Activated CD8-positive, alpha-beta memory T cell treated with anti-CD3 and anti-CD28 coated beads, Interleukin-2, amount 50 U/mL, for 24 hours (primary cell): ENCODE results near the gene FRG1.
"Not testable (repeated sequence)": the region's sequence is repeated elsewhere in the genome, so short reads cannot be mapped to it uniquely, and the experiment has no call there.

Experiments used
- DNase-seq: peaks from one replicate; pipeline ENCODE4 v3.0.0-alpha.2; 2020; ENCODE audit errors: extremely low read depth

FRG1 gene

DNA sequence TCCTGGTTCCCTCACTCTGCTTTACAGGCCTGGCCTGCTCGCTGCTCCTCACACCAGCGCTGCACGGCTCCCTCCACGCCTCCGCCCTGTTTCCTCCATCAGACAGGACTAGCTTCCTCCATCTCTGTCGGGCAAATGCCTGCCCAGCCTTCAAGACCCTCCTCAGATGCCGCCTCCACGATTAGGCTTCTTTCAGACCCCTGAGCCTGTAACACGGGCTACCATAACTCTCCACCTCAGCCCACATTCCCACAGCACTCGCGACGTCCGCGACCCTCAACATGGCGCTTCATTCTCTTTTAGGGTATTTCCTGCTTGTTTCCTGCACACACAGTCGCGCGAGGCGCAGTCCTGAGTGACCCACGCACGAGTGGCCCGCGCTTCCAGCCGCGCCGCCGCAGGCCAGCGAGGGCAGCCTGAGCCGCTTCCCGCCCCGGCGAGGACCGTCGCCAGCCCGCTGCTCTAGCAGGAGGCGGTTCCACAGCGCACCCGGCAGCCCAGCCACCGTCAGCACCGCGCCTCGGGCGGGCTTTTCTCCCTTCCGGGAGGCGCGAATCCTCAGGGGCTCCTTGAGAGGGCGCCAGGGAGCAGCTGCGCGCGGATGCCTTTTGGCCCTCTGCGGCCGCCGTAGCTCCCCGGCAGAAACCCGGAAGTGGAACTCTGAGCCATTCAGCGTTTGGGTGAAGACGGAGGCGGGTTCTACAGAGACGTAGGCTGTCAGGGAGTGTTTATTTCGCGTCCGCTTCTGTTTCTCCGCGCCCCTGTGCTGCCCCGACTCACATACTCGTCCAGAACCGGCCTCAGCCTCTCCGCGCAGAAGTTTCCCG, at the start of gene FRG1:
Gene FRG1 (plus strand): TSS at position 695 of the 827 bp plus-strand sequence. CDS start 138 bp downstream, outside the sequence.
- peak; percentile 88 for DNase-seq

DNA sequence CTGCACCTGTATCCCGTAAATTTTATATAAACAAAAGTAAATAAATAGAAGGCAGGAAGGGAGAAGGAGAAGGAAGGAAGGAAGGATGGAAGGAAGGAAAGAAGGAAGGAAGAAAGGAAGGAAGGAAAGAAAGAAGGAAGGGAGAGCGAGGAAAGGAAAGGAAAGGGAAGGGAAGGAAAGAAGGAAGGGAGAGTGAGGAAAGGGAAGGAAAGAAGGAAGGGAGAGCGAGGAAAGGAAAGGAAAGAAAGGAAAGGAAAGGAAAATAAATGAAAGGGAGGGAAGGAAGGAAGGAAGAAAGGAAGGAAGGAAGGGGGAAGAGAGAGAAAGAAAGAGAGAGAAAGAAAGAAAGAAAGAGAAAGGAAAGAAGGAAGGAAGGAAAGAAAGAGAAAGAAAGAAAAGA, 43.0 kb upstream of the FRG1 start:
- no peak for DNase-seq

DNA sequence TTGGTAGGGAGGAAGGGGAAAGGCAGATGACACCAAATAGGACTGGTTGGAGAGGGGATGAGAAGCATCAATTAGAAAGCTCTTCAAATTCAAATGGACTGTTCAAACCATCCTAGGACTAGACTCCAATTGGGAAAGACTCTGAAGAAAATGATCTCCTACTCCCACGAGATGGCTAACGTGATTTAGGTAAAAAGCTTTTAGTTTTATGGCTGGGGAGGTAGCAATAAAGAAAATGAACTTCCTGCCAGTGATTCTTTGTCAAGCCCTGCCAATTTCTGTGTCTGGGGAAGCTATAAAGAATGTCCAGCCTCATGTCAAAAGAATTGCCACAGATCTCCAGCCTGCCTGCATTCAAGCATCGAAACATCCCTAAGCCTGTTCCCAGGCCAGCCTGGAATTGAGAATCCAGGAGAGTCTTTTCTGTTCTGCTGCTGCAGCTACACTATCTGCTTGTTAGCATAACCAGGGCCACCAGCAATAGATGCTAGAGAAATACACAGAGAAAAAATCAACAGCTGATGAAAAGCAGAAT, 41.1 kb upstream of the FRG1 start:
- DNase-seq, result not testable (repeated sequence)

- DNase-seq, result not testable (repeated sequence)
Observed at GRCh38 chr4:189904420-189905027, 36.1 kb upstream of the FRG1 start.

DNA sequence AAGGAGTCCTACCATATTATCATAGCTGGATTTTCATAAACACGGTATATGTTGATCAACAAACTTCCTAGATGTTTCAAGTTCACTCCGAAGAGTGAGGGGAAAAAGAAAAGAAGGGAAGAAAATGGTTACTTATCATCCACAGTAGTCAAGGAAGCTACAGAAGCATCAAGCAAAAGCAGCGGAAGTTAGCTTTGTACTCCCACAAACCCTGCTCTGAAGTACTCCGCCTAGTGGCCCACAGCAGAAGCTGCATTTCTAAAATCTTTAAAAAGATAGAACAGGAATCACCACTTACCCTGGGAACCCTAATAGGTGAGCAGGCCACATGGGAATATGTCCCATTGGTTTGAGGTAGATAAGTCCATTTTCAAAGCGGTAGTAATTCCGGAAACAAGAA, 28.5 kb upstream of the FRG1 start:
- no peak for DNase-seq

- DNase-seq, result no peak
Observed at GRCh38 chr4:189917161-189917891, 23.3 kb upstream of the FRG1 start.

DNA sequence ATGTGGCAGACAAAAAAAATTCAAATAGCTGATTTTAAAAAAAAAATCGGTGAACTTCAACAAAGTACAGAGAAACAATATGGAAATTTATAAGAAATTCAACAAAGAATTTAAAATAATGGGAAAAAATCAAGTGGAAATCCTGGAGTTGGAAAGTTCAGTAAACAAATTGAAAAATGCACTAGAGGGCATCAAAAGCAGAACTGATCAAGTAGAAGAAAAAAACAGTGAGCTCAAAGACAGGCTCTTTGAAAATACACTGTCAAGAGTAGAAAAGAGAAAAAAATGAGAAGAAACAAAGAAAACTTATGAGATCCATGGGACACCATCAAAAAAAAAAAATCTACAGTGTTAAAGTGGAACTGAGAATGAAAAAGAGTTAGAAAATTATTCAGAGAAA, 19.6 kb upstream of the FRG1 start:
- no peak for DNase-seq

- not testable (repeated sequence) for DNase-seq
Observed at GRCh38 chr4:189926742-189927141, 13.9 kb upstream of the FRG1 start.

GRCh38 chr4:189941005-189941450, 356 bp downstream of the FRG1 start:
- DNase-seq, result no peak

GRCh38 chr4:189942412-189942811, 1.7 kb downstream of the FRG1 start:
- DNase-seq, result not testable (repeated sequence)

DNA sequence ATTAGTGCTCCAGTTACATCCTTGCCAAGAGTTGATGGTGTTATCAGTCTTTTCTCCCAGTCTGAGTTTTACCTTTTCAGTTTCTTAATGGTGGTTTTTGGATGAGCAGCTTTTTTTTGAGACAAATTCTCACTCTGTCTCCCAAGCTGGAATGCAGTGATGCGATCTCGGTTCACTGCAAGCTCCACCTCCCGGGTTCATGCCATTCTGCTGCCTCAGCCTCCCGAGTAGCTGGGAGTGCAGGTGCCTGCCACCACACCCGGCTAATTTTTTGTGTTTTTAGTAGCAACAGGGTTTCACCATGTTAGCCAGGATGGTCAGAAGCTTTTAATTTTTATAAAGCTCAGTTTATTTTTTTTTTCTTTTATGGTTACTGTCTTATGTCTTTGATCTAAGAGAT, 3.4 kb downstream of the FRG1 start:
- DNase-seq, result not testable (repeated sequence)

- DNase-seq, result not testable (repeated sequence)
Observed at GRCh38 chr4:189946906-189947305, 6.2 kb downstream of the FRG1 start.

DNA sequence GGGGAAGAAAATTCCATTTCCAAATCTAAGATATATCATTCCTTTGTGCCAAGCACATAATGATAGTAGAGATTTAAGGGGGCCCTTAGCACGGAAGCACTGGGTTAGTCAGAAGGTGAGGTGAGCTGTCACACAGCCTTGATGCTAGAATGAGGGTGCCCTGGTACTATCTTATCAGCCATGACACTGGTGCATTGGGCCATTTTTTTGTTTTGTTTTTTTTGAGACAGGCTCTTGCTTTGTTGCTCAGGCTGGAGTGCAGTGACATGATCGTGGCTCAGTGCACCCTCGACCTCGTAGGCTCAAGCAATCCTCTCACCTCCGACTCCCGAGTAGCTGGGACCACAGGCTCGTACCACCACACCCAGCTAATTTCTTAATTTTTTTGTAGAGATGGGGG, 7.8 kb downstream of the FRG1 start:
- not testable (repeated sequence) for DNase-seq

DNA sequence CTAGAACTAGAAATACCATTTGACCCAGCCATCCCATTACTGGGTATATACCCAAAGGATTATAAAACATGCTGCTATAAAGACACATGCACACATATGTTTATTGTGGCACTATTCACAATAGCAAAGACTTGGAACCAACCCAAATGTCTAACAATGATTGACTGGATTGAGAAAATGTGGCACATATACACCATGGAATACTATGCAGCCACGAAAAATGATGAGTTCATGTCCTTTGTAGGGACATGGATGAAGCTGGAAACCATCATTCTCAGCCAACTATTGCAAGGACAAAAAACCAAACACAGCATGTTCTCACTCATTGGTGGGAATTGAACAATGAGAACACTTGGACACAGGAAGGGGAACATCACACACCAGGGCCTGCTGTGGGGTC, 28.6 kb downstream of the FRG1 start:
- not testable (repeated sequence) for DNase-seq

DNA sequence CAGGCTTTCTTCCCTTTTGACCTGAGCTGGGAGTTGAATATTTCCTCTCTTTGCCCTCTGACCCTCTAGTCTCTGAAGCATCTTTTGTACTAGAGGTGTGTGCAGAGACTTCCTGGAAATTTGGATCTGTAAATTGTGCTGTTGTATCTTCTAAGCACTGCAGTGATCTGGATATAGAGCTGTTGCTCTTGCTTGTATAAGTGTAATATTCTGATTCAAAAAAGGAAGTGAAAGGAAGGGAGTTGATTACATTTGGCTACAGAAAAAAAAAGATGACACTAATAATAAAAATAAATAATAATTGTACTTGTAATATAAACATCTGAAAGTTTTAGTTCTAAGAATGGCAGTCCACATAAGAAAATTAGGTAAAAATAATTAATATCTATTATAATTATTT, 33.0 kb downstream of the FRG1 start:
- no peak for DNase-seq

- no peak for DNase-seq
Observed at GRCh38 chr4:189974056-189974455, 33.4 kb downstream of the FRG1 start.

GRCh38 chr4:189979196-189980047, 38.8 kb downstream of the FRG1 start:
- no peak for DNase-seq

- not testable (repeated sequence) for DNase-seq
Observed at GRCh38 chr4:189980292-189980691, 39.6 kb downstream of the FRG1 start.

GRCh38 chr4:189981970-189982369, 41.3 kb downstream of the FRG1 start:
- no peak for DNase-seq

- DNase-seq, result not testable (repeated sequence)
Observed at GRCh38 chr4:189983916-189984526, 43.3 kb downstream of the FRG1 start.

GRCh38 chr4:189984661-189985060, 44.0 kb downstream of the FRG1 start:
- DNase-seq, result not testable (repeated sequence)
